Heart right ventricle (tissue), 16 donors: Measurements from ENCODE around the gene PHF19. TPM values are rescaled to one million over a fixed set of nuclear protein-coding genes. Genes with fewer than 3 reads are reported as not detected.

Source experiments
- ATAC-seq, 8 donors: fragments of 200-7000 bp; cut with Tn5 transposase; one replicate each; pipeline ENCODE4 v1.9.1; 2020; ENCODE audit warnings: mild to moderate bottlenecking in 8 of 8, moderate library complexity in 8 of 8, moderate number of reproducible peaks in 1 of 8
- DNase-seq, 2 donors: peaks; one replicate each; pipeline ENCODE4 v3.0.0-alpha.2; 2020
- H3K27ac ChIP-seq, 10 donors: fragments of 200-600 bp; sonication (generic) in 2 of 10; one replicate each; pipeline versions ENCODE4 v1.5.0 to v1.8.0; 2020 to 2022; ENCODE audit warnings: mild to moderate bottlenecking in 3 of 10
- H3K27me3 ChIP-seq, 7 donors: fragments of 200-600 bp; one replicate each; pipeline ENCODE4 v1.8.0; 2021 to 2022; ENCODE audit warnings: mild to moderate bottlenecking in 2 of 7
- H3K36me3 ChIP-seq, 9 donors: fragments of 200-600 bp; sonication (generic) in 1 of 9; one replicate each; pipeline versions ENCODE4 v1.5.0 to v1.8.0; 2020 to 2022; ENCODE audit warnings: mild to moderate bottlenecking in 2 of 9
- H3K4me1 ChIP-seq, 9 donors: fragments of 200-600 bp; sonication (generic) in 1 of 9; one replicate each; pipeline versions ENCODE4 v1.5.0 to v1.8.0; 2020 to 2022; ENCODE audit warnings: mild to moderate bottlenecking in 4 of 9
- H3K4me3 ChIP-seq, 10 donors: fragments of 200-600 bp; sonication (generic) in 2 of 10; one replicate each; pipeline versions ENCODE4 v1.5.0 to v1.8.0; 2020 to 2022; ENCODE audit warnings: mild to moderate bottlenecking in 7 of 10, moderate library complexity in 2 of 10
- H3K9me3 ChIP-seq, 11 donors: fragments of 200-600 bp in 10 of 11; sonication (generic) in 2 of 11; one replicate each; pipeline versions ENCODE4 v1.5.0 to v1.8.0; 2013 to 2022; ENCODE audit warnings: mild to moderate bottlenecking in 2 of 11, control low read depth in 1 of 11, moderate library complexity in 1 of 11
- CTCF ChIP-seq, 9 donors: fragments of 200-600 bp; sonication (generic) in 2 of 9; IDR thresholded peaks; one replicate each; pipeline versions ENCODE4 v1.5.0 to v1.8.0; 2021 to 2022; ENCODE audit warnings: antibody characterized with exemption in 9 of 9, mild to moderate bottlenecking in 5 of 9, moderate library complexity in 1 of 9
- WGBS, 2 donors: extraction: QIAGEN DNeasy Blood & Tissue Kit; methylation state at CpG; one replicate each; pipeline ENCODE4 v1.1.7; 2013; ENCODE audit warnings: inconsistent platforms in 1 of 2; 5-methylcytosine and 5-hydroxymethylcytosine counted together
- intact Hi-C, 10 donors: fragments of 100-400 bp; cut with DNase I; formaldehyde crosslinking; loops; one replicate each; pipeline versions ENCODE4 v1.11.1 to v1.14.2; 2022
- polyA plus RNA-seq, 2 donors: library from polyadenylated mRNA; stranded (reverse); fragments of 200-250 nt; gene quantifications; one replicate each; pipeline ENCODE4 v1.2.3, GENCODE V29; 2013
- total RNA-seq, 10 donors: library from RNA; stranded (reverse); fragmentation: NEBNext Ultra II Directional in 3 of 10; extraction: Animal tissue kit (Norgen Biotek cat#: 25700) in 3 of 10; gene quantifications; one replicate each; pipeline versions ENCODE4 v1.2.1 to v1.2.4, GENCODE V29; 2021 to 2023
- donor health status: Arrhythmogenic right ventricular cardiomyopathy.
- donor health status: ischemic (EF 13 %, LVEDD 7.1; RV severe dilation, severe dysfunction).
- donor health status: healthy with polysubstance abuse.
- donor health status: DM: no; HTN: yes; CAD: no.
- donor health status: DM: no; HTN: no; CAD: no.
- donor health status: ischemic (EF 25% LVEDD 6.9; RV normal size, moderate dysfunction).
- donor health status: ischemic (EF 25% LVEDD 5.7; RV mildly dilated, moderate dysfunction).
- donor health status: healthy.
- donor health status: DM: yes; HTN: yes; CAD: no.
- donor health status: Ischemic cardiomyopathy.
- donor health status: ischemic (EF 35%, LVEDD 5.7; RV mildly dilated, moderate dysfunction).
- donor health status: nonischemic (EF 11% LVEDD 7.7; RV severe dilation, severe dysfunction).
- donor health status: DM: yes; HTN: yes; CAD: no.
- donor health status: PGD.
- donor health status: ischemic (EF 29% LVEDD 5.4; RV normal size, mild dysfunction).
- donor health status: nonischemic (EF 23%, LVEDD 6.1; RV moderate dilation, normal function).

The PHF19 gene
- total and polyA plus RNA-seq, 12 donors, result 9.2 to 24.0 (median 12.8) TPM

DNA sequence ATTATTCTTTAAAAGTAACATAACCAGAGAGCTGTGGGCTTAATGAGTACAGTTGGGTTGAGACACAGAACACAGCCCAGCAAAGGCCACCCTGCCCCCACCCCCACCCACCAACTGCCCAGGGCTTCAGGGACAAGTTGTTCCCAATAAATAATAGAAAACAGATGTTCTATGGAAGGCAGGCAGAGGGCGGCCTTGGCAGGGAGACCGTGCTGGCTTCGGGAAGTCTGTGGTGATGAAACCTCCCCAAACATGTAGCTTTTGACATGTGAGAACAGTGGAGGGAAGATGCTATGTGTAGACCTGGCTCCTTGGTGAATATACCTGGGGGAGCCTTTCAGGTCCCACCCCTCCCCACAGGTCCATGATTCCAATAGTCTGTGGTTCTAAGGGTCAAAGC lies 39.6 kb upstream of the PHF19 start:
- Histone ChIP-seq H3K4me1 (peaks cover 7 to 51% (median 29%) of the 10 kb centered on the region in 9 donors), H3K27ac (peak overlapping the region in 3 of 10 donors; percentile 1 to 29 (median 27)), H3K27me3 (no peaks in the 10 kb centered on the region), H3K36me3 (peaks cover 0 to 62% (median 0%) of the 10 kb centered on the region in 9 donors), H3K4me3 (no peak overlapping the region), H3K9me3 (peaks cover 0 to 6% (median 0%) of the 10 kb centered on the region in 11 donors)
- 52 to 56% methylated on average over 3 of the region's 3 CpGs for WGBS, 2 donors
- DNase-seq (peak in 1 of 2 donors; percentile 64), ATAC-seq (peak in 5 of 8 donors; percentile 23 to 53 (median 23))
- intact Hi-C loops, result no loop called here
- TF ChIP-seq CTCF (IDR thresholded peaks at IDR 0.05), result peak in 3 of 9 donors; percentile 17 to 40 (median 32)

- Histone ChIP-seq H3K27ac (no peak overlapping the region), H3K36me3 (peaks cover 0 to 63% (median 0%) of the 10 kb centered on the region in 9 donors), H3K27me3 (no peaks in the 10 kb centered on the region), H3K4me1 (peaks cover 7 to 46% (median 28%) of the 10 kb centered on the region in 9 donors), H3K9me3 (peaks cover 0 to 6% (median 0%) of the 10 kb centered on the region in 11 donors), H3K4me3 (no peak overlapping the region)
- intact Hi-C loops, result no loop called here
- no peak for ATAC-seq
- no peak for DNase-seq
- 80 to 81% methylated on average over 5 of the region's 5 CpGs for WGBS, 2 donors
- no peak for TF ChIP-seq CTCF (IDR thresholded peaks at IDR 0.05)
Measured at GRCh38 chr9:120915854-120916470, 39.0 kb upstream of the PHF19 start.

DNA sequence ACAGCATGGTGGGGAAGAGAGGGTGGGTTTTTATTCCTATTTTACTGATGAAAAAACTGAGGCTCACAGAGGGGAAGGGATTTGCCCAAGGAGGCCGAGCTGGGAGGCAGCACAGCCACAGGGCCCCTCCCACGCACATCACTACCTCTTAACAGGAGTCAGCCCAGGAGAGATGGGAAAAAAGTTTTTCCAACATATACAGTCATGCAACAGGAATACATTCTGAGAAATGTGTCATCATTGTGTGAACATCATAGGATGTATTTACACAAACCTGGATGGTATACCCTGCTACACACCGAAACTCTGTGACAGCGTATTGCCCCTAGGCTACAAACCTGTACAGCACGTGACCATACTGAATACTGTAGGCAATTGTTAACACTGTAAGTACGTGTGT lies 38.0 kb upstream of the PHF19 start:
- DNase-seq, result no peak
- WGBS, 2 donors, result 92 to 93% methylated on average over 6 of the region's 6 CpGs
- H3K27me3 ChIP-seq, result no peaks in the 10 kb centered on the region
- H3K9me3 ChIP-seq, result peaks cover 0 to 6% (median 0%) of the 10 kb centered on the region in 11 donors
- peaks cover 0 to 73% (median 0%) of the 10 kb centered on the region in 9 donors for H3K36me3 ChIP-seq
- no peak for TF ChIP-seq CTCF (IDR thresholded peaks at IDR 0.05)
- no peak overlapping the region for H3K4me3 ChIP-seq
- intact Hi-C loops, result no loop called here
- H3K4me1 ChIP-seq, result peaks cover 7 to 46% (median 21%) of the 10 kb centered on the region in 9 donors
- ATAC-seq, result no peak
- H3K27ac ChIP-seq, result no peak overlapping the region

- intact Hi-C loops, result no loop called here
- Histone ChIP-seq H3K4me1 (peaks cover 7 to 44% (median 16%) of the 10 kb centered on the region in 9 donors), H3K9me3 (peaks cover 0 to 6% (median 0%) of the 10 kb centered on the region in 11 donors), H3K36me3 (peaks cover 0 to 79% (median 0%) of the 10 kb centered on the region in 9 donors), H3K4me3 (no peak overlapping the region), H3K27me3 (no peaks in the 10 kb centered on the region), H3K27ac (no peak overlapping the region)
- no peak for TF ChIP-seq CTCF (IDR thresholded peaks at IDR 0.05)
- WGBS, 2 donors, result 56 to 69% methylated on average over 3 of the region's 3 CpGs
- DNase-seq, result peak in 1 of 2 donors; percentile 45
- peak in 6 of 8 donors; percentile 34 to 86 (median 70) for ATAC-seq
Measured at GRCh38 chr9:120914396-120914795, 37.4 kb upstream of the PHF19 start.
